ENCODE measurements around the gene C16orf54. TPM values are rescaled to one million over a fixed set of nuclear protein-coding genes. Genes with fewer than 3 reads are reported as not detected.

C16orf54 gene
- total RNA-seq, 2 experiments from 2014 or later, result 22.2 to 22.4 TPM

GRCh38 chr16:29769507-29769906 is 23.7 kb upstream of the C16orf54 start:
- no peak overlapping the region for H3K4me3 Mint-ChIP-seq
- POLR2A ChIA-PET, result interaction anchor here (0.7 kb wide), 1 partner anchor 78 kb away, joined by 3 read pairs; no protein-coding TSS in a partner anchor
- intact Hi-C loops (cut with micrococcal nuclease), result no loop called here
- DNase-seq (no peak), ATAC-seq (no peak)
- no peaks in the 10 kb centered on the region for H3K36me3 Mint-ChIP-seq (ENCODE audit: low read depth)
- no peak overlapping the region for H3K27ac Mint-ChIP-seq
- CTCF ChIA-PET, result interaction anchor here (0.8 to 3.0 kb wide), 4 partner anchors 10 to 78 kb away, joined by 3 to 13 read pairs (median 4); no protein-coding TSS in a partner anchor
- H3K9me3 Mint-ChIP-seq, result no peaks in the 10 kb centered on the region
- peaks cover 12% of the 10 kb centered on the region for H3K4me1 Mint-ChIP-seq (ENCODE audit: low read depth)
- TF ChIP-seq, protein P1, sequence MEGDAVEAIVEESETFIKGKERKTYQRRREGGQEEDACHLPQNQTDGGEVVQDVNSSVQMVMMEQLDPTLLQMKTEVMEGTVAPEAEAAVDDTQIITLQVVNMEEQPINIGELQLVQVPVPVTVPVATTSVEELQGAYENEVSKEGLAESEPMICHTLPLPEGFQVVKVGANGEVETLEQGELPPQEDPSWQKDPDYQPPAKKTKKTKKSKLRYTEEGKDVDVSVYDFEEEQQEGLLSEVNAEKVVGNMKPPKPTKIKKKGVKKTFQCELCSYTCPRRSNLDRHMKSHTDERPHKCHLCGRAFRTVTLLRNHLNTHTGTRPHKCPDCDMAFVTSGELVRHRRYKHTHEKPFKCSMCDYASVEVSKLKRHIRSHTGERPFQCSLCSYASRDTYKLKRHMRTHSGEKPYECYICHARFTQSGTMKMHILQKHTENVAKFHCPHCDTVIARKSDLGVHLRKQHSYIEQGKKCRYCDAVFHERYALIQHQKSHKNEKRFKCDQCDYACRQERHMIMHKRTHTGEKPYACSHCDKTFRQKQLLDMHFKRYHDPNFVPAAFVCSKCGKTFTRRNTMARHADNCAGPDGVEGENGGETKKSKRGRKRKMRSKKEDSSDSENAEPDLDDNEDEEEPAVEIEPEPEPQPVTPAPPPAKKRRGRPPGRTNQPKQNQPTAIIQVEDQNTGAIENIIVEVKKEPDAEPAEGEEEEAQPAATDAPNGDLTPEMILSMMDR (IDR thresholded peaks at IDR 0.05), result no peak
- no peaks in the 10 kb centered on the region for H3K27me3 Mint-ChIP-seq

DNA sequence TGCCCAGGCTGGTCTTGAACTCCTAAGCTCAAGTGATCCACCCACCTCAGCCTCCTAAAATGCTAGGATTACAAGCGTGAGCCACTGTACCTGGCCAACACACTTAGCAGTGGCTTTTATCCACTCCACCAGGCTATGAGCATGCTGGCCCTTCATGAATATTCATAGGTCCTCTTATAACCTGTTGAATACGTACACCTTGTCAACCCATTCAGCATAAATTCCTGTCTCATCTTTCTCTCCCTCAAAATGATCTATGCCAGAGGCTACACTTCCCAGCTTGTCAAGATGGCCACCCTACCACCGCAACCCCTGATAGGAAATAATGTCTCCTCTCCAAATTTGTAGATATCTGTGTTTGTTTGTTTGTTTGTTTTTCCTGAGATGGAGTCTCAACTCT is 21.3 kb upstream of the C16orf54 start:
- intact Hi-C loops (cut with micrococcal nuclease), result no loop called here
- DNase-seq (no peak), ATAC-seq (no peak)
- H3K4me3 Mint-ChIP-seq, result no peak overlapping the region
- H3K27ac Mint-ChIP-seq, result no peak overlapping the region
- H3K4me1 Mint-ChIP-seq (ENCODE audit: low read depth), result peaks cover 6% of the 10 kb centered on the region
- ChIA-PET POLR2A (no interaction called here), CTCF (interaction anchor here (1.1 to 3.0 kb wide), 2 partner anchors 10 to 18 kb away, joined by 3 to 13 read pairs; no protein-coding TSS in a partner anchor)
- H3K27me3 Mint-ChIP-seq, result no peaks in the 10 kb centered on the region
- no peaks in the 10 kb centered on the region for H3K36me3 Mint-ChIP-seq (ENCODE audit: low read depth)
- TF ChIP-seq, protein P1 (IDR thresholded peaks at IDR 0.05), result no peak
- H3K9me3 Mint-ChIP-seq, result no peaks in the 10 kb centered on the region

DNA sequence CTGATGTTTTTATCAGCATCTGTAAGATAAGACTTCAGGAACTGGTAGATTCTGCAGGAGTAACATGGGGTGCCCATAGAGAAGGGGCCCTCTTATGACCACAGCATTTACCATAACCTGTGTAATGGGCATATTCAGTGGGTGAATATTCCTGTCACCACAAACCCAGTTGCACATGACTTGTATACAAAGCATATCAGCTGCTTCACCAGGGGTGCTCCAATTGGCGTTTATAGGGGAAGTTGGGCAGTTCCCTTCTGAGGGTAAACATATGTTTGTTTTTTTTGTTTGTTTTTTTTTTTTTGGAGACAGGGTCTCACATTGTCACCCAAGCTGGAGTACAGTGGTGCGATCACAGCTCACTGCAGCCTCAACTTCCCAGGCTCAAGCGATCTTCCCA is 20.8 kb upstream of the C16orf54 start:
- POLR2A ChIA-PET, result no interaction called here
- no peaks in the 10 kb centered on the region for H3K36me3 Mint-ChIP-seq (ENCODE audit: low read depth)
- TF ChIP-seq, protein P1 (IDR thresholded peaks at IDR 0.05), result no peak
- H3K27ac Mint-ChIP-seq, result no peak overlapping the region
- CTCF ChIA-PET, result interaction anchor here (3.0 kb wide), 1 partner anchor 19 kb away, joined by 13 read pairs; no protein-coding TSS in a partner anchor
- intact Hi-C loops (cut with micrococcal nuclease), result no loop called here
- DNase-seq, result no peak
- H3K4me3 Mint-ChIP-seq, result no peak overlapping the region
- H3K9me3 Mint-ChIP-seq, result no peaks in the 10 kb centered on the region
- no peaks in the 10 kb centered on the region for H3K27me3 Mint-ChIP-seq
- no peak for ATAC-seq
- H3K4me1 Mint-ChIP-seq (ENCODE audit: low read depth), result peaks cover 3% of the 10 kb centered on the region

- ChIA-PET POLR2A (interaction anchor here (1.0 kb wide), 1 partner anchor 25 kb away, joined by 4 read pairs; no protein-coding TSS in a partner anchor), CTCF (interaction anchor here (0.6 to 1.5 kb wide), 4 partner anchors 19 to 83 kb away, joined by 3 to 4 read pairs (median 3); no protein-coding TSS in a partner anchor)
- intact Hi-C loops (cut with micrococcal nuclease), result no loop called here
- no peaks in the 10 kb centered on the region for H3K36me3 Mint-ChIP-seq (ENCODE audit: low read depth)
- no peaks in the 10 kb centered on the region for H3K27me3 Mint-ChIP-seq
- ATAC-seq, result no peak
- TF ChIP-seq, protein P1 (IDR thresholded peaks at IDR 0.05), result no peak
- DNase-seq, result no peak
- H3K9me3 Mint-ChIP-seq, result no peaks in the 10 kb centered on the region
- H3K4me3 Mint-ChIP-seq, result no peak overlapping the region
- H3K4me1 Mint-ChIP-seq (ENCODE audit: low read depth), result no peaks in the 10 kb centered on the region
- H3K27ac Mint-ChIP-seq, result no peak overlapping the region
Observed at GRCh38 chr16:29765167-29766032, 19.6 kb upstream of the C16orf54 start.

GRCh38 chr16:29763326-29763725 is 17.5 kb upstream of the C16orf54 start:
- no peak for DNase-seq
- Mint-ChIP-seq H3K27ac (no peak overlapping the region), H3K9me3 (no peaks in the 10 kb centered on the region), H3K4me1 (ENCODE audit: low read depth) (no peaks in the 10 kb centered on the region), H3K36me3 (ENCODE audit: low read depth) (no peaks in the 10 kb centered on the region), H3K27me3 (no peaks in the 10 kb centered on the region), H3K4me3 (no peak overlapping the region)
- ChIA-PET POLR2A (no interaction called here), CTCF (no interaction called here)
- ATAC-seq, result no peak
- intact Hi-C loops (cut with micrococcal nuclease), result no loop called here
- TF ChIP-seq, protein P1 (IDR thresholded peaks at IDR 0.05), result no peak
